Measurements from ENCODE around the gene LASP1. TPM values are rescaled to one million over a fixed set of nuclear protein-coding genes. Genes with fewer than 3 reads are reported as not detected.
A peak's percentile ranks its signal among the peaks of the same experiment; 100 is the strongest.

The LASP1 gene
- total RNA-seq, 4 donors from 2014 or later: 51.8 to 76.2 (median 63.9) TPM

GRCh38 chr17:38897671-38898290 is 27.9 kb downstream of the LASP1 start:
- TF ChIP-seq CTCF (IDR thresholded peaks at IDR 0.05): no peak
- TF ChIP-seq POLR2A (IDR thresholded peaks at IDR 0.05): no peak
- H3K4me3 ChIP-seq (ENCODE audit: low read depth, poor library complexity, severe bottlenecking): no peak overlapping the region
- intact Hi-C loops (cut with DNase I; ENCODE audit: low total_unique reads): no loop called here
- 50 to 53% methylated on average over 12 of the region's 12 CpGs for WGBS, 2 donors
- no peak for DNase-seq (ENCODE audit: low spot score in 2 of 2)

GRCh38 chr17:38898291-38898679 is 28.4 kb downstream of the LASP1 start:
- intact Hi-C loops (cut with DNase I; ENCODE audit: low total_unique reads): no loop called here
- 30 to 50% methylated on average over 7 to 9 of the region's 9 CpGs for WGBS, 2 donors
- no peak for TF ChIP-seq CTCF (IDR thresholded peaks at IDR 0.05)
- no peak for DNase-seq (ENCODE audit: low spot score in 2 of 2)
- no peak overlapping the region for H3K4me3 ChIP-seq (ENCODE audit: low read depth, poor library complexity, severe bottlenecking)

GRCh38 chr17:38898812-38899348 is 29.0 kb downstream of the LASP1 start:
- TF ChIP-seq CTCF (IDR thresholded peaks at IDR 0.05): no peak
- no peak for TF ChIP-seq POLR2A (IDR thresholded peaks at IDR 0.05)
- no peak for DNase-seq (ENCODE audit: low spot score in 2 of 2)
- intact Hi-C loops (cut with DNase I; ENCODE audit: low total_unique reads): no loop called here
- 69 to 85% methylated on average over 10 to 11 of the region's 11 CpGs for WGBS, 2 donors
- H3K4me3 ChIP-seq (ENCODE audit: low read depth, poor library complexity, severe bottlenecking): no peak overlapping the region

DNA sequence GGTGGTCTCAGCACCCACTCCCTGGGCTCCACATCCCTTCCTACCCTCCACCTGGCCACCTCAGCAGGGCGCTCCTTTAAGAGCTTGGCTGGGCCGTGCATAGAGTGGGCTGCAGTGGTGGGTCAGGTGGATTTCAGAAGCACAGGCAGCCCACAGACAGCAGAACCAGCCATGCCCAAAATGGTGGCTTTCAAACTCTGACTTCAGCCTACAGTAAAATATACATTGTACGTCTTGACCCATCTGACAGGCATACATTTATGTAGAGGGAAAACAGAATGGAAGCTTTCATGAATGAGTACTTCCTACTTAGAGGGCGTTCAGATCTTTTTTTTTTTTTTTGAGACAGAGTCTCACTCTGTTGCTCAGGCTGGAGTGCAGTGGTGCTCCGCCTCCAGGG is 29.6 kb downstream of the LASP1 start:
- WGBS, 2 donors: 83 to 94% methylated on average over 5 of the region's 5 CpGs
- H3K4me3 ChIP-seq (ENCODE audit: low read depth, poor library complexity, severe bottlenecking): no peak overlapping the region
- intact Hi-C loops (cut with DNase I; ENCODE audit: low total_unique reads): no loop called here

DNA sequence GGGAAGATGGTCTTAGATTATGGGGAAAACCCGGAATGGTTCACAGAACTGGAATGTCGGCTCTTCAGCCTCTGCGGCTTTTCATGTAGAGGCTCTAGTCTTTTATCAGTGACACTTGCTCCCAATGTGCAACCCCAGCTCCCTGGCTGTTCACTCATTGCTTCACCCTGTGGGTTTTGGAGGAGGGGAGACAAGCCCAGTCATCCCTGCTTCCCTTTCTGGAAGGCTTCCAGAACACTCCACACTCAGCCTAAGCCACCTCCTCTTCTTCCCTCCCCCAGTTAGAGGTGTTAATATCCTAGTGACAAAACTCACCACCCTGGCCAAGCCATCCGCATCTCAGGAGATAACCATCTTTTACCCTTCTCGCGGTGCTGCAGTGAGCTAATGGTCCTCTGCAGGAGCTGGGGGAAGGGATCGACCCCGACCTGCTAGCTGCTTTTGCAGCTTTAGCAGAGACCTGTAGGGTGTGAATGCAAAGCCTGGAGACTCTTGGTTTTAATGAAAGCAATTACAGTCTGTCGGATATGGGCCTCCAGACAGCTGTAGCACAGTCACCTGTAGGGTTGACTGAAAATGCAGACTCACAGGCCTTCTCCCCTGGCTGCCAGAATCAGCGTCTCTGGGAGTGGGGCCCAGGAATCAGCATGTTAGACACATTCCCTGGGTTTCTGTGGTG is 31.3 kb downstream of the LASP1 start:
- intact Hi-C loops (cut with DNase I; ENCODE audit: low total_unique reads): no loop called here
- no peak for TF ChIP-seq CTCF (IDR thresholded peaks at IDR 0.05)
- no peak for TF ChIP-seq POLR2A (IDR thresholded peaks at IDR 0.05)
- WGBS, 2 donors: 39 to 41% methylated on average over 10 of the region's 10 CpGs
- H3K4me3 ChIP-seq (ENCODE audit: low read depth, poor library complexity, severe bottlenecking): no peak overlapping the region
- peak in 1 of 2 donors; percentile 44 for DNase-seq (ENCODE audit: low spot score in 2 of 2)

More for the DNA sequence above, 29.6 kb downstream of the LASP1 start:
- no peak for DNase-seq (ENCODE audit: low spot score in 2 of 2)
- TF ChIP-seq CTCF (IDR thresholded peaks at IDR 0.05) (no peak), POLR2A (IDR thresholded peaks at IDR 0.05) (no peak)
